ENCODE results near the gene PINK1.
"Not testable (repeated sequence)": the region's sequence is repeated elsewhere in the genome, so short reads cannot be mapped to it uniquely, and the experiment has no call there.

The PINK1 gene

DNA sequence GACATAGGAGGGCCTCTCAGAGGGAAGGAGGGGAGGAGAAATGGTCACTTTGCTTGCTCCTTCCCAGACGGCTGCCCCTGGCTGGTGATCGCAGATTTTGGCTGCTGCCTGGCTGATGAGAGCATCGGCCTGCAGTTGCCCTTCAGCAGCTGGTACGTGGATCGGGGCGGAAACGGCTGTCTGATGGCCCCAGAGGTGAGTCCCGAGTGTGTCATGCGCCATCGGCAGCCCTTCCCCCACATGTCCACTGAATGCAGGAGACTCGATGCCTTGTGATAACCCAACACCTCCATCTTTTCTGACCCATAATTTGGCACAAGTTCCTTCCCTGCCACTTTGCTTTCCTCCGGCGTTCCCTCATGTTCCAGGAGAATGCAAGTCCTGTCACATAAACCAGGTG, 15.2 kb downstream of the PINK1 start:
- DNase-seq, result no peak

DNA sequence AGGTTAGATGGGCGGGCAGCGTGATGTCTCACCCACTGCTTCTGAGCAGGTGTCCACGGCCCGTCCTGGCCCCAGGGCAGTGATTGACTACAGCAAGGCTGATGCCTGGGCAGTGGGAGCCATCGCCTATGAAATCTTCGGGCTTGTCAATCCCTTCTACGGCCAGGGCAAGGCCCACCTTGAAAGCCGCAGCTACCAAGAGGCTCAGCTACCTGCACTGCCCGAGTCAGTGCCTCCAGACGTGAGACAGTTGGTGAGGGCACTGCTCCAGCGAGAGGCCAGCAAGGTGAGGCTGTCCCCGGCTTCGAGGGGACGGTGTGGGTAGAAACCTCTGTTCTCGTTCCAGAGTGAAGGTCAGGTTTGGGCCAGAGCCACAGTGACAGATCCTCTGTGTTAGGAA, 15.7 kb downstream of the PINK1 start:
- no peak for DNase-seq

DNA sequence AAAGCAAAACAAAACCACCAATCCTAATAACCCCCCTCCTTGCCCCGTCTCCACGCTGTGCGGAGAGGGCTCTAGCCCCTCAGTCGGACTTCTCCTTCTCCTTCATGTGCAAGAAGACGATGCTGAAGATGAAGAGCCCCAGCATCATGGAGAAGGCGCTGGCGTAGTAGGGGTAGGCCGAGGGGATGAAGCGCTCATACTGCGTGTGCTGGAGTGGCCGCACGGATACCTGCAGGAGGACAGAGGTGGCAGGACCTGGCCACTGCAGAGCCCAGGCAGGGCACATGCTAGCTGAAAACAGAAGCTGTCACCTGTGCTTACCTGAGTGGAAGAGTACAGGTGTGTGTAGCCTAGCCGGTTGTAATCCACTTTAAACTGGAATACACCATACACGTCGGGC, 19.0 kb downstream of the PINK1 start:
- no peak for DNase-seq

DNA sequence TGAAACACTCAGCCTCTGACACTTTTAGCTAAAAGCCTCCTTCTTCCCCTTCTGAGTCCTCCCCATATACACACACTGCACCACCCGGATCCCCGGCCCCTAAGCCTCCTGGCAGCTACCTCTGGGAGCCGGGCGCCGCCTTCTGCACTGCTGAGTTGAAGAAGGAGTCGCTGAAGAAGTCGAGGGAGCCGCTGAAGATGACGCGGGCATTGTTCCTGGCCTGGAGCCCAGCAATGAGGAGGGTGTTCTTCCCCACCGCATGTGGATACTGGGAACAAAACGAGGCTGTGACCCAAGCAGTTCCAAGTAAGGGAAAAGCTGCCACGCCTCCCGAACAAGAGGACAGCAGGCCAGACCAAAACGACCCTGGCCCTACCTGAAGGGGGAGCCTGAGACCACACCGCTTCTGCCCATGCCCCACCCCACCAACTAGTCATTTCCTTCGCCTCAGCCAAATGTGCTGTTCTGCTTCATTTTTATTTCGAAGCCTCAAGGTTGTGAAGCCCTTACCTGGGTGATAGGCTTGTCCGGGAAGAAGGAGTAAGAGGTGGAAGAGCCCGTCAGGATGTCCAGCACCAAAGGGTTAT, 20.9 kb downstream of the PINK1 start:
- no peak for DNase-seq

DNA sequence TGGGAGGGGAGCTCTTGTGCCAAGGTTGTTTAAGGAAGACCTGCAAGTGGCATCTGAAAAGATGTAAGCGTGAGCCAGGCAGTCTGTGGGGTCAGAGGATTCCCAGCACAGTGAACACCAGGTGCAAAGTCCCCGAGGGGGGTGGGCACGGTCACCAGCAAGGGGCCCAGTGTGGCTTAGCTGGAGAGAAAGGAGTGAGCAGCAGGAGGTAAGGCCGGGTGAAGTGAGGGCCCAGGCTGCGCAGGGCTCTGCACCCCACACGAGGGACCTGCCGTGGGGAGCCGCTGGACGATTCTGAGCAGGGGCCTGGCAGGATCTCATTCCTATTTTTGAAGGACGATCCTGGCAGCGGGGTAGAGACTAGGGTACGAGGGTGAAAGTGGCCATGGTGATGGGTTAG, 23.8 kb downstream of the PINK1 start:
- DNase-seq, result no peak

DNA sequence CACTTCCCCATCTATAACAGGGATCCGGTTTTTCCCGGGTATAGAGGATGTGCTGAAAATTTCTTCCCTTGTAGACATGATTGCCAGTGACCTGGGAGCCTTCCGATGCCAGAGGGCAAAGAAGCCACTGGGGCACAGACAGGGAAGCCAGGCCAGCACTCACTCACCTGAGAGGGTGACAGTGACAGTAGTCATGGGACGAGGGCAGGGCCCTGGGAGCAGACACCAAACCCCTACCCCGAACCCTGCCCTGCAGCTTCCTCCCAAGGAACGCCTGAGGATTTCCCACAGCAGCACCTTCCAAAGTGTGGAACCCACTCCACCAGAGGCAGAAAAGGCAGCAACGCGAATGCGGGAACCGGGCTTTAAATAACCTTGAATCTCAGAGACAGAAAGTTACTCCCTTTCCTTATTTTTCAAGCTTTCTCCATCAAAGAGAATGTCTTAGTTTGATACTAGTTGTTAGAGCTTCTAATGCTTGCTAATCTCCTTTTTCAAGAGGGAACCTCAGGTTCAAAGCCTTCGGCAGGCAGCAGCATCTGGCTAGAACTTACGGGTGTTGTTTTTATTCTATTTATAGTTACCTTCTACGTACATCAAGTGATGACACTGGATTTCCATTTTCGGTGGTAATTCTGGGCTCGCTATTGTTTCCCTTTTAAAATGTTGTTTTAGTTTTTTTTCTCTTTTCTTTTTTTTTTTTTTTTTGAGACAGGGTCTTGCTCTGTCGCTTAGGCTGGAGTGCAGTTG, 25.1 kb downstream of the PINK1 start:
- no peak for DNase-seq

DNA sequence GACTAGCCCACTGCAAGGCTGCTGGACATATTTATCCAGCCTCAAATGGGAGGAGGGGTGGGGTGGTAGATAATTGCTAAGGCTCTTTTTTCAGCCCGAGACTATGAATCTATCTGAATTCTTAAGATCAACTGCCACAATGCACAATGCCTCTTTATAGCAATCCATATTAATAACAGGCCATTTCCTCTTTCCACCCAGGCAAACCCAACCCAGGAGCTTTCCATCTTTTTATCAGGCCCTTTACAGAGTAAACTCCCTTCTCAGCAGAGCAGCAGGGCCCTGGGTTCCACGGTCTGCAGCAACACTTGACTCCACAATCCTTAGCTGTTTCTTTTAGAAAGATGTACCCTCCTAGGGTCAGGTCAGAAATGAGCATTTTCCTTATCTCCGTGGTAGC, 27.1 kb downstream of the PINK1 start:
- no peak for DNase-seq

DNA sequence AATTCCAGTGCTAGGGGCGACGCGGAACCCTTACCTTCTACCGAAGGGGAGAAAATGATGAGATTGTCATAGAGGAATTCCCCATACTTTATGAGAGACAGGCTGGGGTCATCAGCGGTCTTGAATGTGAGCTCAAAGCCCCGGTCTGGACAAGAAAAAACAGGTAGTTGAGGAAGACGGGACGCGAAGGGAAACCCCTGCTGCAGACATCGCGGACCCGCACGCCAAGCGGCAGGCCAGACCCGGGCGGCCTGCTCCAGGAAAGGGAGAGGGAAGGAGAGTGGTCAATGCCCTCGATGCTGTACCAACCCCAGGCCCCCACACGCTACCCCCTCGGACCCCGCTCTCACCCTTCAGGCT, 27.6 kb downstream of the PINK1 start:
- DNase-seq, result no peak

DNA sequence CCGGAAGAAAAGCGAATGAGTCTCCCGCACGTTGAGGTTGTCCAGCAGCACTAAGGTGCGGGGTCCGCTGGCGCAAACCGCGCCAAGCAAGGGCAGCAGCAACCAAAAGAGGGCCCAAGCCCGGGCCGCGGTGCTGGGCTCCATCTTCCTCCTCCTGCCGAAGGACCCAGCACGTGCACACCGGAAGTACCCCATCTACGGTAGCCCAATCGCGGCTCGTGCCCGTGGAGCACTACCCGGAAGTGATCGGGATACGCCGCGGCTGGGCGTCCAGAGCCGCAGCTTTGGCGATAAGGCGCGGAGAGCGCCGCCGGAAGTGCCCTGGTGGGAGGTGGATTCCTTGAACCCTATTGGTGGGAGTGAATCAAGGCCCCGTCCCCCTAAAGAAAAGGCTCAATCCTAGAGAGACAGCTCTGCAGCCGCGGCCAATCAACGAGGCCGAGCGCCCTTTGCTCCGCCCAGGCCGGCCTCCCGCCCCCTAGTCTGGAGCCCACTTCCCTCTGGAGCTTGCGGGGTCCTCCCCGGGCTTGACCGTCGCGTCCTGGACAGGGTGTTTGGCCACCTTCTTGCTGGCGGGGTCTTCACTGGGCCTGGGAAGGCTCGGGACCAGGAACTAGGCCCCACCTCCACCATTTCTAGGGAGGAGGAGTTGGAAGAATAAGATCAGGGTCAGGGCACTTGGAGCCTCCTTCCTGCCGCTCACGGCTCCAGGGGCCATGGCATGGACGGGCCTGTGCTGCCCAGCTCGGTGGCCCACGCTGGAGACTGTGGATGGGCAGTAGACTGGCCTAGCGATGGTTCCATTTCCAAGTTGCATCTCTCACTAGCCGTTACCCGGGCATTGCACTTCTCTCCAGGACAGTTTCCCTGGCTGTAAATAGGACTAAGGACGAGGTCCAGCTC, 28.2 kb downstream of the PINK1 start, which contains the start of gene DDOST:
Gene DDOST, minus strand, starts transcription at position 163 of the 903 bp plus-strand sequence. Its CDS starts 19 bp downstream, at position 144.
- DNase-seq, result peak; percentile 90

DNA sequence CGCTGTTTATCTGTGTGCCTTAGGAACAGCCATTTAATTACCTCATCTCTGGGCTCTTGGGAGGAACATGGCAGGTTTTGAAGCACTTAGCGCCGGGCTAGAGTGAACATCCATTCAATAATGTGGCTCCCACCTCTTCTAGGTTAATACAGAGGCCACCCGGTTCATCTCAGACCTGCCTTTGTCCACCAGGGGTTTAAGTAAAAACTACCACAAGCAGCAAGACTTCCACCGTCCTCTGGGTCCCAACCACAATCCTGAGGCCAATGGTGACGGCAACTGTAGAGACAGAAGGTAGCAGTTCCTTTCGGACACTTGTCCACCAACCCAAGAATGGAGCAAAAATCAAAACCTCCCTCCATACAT, 28.8 kb downstream of the PINK1 start:
- no peak for DNase-seq

DNA sequence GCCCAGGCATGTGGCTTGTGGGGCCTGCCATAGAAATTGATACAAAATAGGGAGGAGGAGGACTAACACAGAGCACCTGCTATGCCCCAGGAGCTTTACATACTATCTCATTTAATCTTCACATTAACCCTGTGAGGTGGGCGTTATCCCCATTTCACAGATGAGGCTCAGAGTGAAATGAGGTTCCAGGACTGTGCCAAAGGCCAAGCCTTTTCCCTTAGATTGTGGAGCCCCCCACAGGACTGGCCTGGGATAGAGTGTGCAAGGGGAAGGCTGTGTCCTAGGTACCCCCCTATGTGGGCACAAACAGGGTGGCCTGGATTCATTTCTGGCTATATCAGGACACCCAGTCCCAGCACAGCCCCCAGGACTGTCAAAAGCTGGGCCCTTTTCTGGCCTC, 30.1 kb downstream of the PINK1 start:
- no peak for DNase-seq

DNA sequence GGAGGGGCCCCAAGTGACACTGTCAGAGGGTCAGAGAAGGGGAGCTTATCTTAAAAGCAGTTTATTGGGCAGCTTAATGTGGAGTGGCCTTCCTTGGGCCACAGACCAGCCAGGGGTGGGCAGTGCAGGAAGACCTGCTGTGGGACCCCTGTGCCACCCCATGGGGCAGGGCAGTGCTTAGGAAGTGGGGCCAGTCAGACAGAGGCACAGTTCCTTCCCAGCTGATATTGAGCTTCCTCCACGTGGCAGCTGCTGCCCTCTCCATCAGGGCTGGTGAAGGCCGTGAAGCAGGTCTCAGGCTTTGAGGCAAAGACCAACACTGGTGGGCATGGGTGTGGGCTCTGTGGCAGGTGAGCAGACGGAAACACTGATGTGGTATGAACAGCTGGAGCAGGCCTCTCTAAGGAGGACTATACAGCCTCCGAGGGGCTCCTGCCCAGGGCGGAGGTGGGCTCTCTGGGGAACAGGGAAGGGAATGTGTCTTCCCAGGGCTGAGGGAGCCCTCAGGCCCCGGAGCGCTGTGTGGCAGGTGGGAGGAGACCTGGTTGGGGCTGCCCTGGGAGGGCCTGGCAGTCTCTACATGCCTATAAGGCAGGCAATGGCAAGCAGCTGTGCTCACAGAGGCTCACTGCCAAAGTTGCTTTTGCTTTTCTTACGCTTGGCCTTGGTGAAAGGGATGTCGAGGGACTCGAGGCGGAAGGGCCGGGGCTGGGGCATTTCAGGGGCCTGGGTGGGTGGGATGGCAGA, 30.9 kb downstream of the PINK1 start:
- DNase-seq, result no peak

DNA sequence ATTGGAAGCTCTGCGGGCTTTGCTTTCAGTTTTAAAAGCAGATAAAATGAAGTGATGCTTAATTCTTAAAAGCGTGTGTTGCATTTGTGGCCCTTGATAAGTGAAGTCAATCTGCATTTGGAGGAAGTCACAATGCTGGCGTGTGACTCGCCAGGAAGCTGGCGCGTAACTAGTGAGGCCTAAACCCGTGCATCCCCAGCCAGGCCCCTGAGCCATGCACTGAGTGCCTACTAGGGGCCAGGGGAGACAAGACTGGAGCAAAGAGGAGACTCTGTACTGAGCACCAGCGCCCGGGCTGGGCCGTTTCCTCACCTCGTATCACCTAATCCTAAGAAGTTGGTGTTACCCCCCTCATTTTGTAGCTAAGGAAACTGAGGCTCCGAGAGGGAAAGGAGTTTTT, 32.5 kb downstream of the PINK1 start:
- no peak for DNase-seq

DNA sequence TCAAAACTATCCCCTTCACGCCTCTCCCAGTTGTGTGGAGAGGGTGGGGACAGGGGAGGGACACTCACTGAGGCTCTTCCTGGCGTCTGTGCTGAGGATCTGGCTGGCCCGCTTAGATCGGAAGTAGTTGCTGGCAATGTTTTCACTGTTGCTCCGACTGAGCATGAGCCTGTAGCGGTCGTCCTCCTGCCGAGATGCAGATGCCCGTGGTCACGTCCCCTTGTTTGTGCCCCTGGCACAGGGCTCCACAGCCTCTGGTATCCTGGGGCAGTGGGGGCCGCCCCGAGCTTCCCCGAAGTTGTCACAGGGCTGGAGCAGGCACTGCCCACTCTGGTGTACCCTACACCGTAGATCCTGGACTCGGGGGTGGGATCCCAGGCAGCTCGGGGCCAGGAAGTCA, 32.9 kb downstream of the PINK1 start:
- DNase-seq, result no peak

DNA sequence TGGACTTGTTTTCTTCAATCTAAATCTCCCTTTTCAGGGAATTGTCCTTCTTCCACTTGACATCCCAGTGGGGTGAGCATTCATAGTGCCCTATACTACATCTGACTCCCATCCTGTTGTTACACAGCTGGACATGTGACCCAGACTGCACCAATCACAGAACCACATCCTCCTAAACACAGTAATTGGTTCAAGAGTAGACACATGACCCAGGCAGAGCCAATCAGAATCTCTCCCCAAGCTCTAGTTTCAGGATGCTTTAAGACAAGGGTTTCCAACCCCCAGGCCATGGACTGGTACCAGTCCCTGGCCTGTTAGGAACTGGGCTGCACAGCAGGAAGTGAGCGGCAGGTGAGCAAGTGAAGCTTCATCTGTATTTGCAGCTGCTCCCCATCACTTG, 33.5 kb downstream of the PINK1 start:
- DNase-seq, result no peak

DNA sequence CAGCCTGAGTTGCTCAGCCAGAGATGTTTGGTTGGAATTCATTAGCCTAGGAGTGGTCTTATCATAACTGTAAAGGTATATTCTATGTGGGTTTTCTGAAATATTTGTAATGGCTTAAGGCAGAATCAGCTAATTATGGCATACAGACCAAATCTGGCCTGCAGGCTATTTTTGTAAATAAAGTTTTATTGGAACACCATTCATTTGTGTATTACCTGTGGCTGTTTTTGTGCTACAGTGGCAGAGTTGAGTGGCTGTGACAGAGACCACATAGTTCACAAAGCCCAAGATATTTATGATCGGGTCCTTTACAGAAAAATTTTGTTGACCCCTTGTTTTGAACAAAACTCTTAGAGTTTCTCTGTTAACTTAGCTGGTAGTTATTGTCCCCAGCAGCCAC, 35.3 kb downstream of the PINK1 start:
- DNase-seq, result no peak

DNA sequence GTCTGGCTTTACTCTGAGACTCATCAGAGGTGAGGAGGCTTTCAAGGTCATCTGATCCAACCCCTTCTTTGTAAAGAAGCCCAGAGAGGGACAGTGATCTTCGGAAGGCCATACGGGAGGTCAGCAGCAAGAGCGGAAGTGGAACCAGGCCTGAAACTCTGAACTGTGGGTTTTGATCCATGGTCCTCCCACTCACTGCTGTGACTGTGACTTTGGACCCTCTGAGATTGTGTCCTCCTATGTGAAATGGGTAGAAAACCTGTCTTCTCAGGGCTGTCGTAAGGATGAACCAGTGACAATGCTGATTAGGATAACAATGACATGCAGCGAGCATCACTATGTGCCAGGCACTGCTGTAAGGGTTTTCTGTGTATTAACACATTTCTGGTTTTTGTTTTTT, 37.7 kb downstream of the PINK1 start:
- no peak for DNase-seq

DNA sequence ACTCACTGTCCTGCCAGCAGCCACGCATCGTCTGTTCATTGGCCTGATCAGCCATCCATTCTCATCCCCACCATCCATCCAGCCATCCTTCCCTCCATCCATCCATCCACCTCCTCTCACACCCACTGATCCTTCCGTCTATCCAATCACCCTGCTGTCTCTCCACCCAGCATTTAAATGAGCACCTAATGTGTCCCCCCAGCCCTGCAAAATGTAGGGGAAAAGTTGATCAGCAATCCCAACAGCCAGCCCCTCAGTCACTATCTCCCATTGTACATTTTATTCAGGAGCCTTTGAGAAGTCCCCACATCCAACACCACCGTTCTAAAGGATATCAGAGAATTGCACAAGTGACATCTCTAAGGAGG, 39.0 kb downstream of the PINK1 start:
- no peak for DNase-seq

DNA sequence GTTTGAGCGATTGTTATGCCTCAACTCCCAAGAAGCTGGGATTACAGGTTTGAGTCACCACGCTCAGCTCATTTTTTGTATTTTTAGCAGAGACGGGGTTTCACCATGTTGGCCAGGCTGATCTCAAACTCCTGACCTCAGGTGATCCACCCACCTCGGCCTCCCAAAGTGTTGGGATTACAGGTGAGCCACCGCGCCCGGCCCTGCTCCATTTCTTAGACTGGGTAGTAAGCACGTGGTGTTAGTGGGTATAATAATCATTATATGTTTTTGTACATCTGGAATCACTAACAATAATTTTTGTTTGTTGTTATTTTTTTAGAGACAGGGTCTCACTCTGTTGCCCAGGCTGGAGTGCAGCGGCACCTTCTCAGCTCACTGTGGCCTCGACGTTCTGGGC, 40.4 kb downstream of the PINK1 start:
- DNase-seq, result not testable (repeated sequence)

DNA sequence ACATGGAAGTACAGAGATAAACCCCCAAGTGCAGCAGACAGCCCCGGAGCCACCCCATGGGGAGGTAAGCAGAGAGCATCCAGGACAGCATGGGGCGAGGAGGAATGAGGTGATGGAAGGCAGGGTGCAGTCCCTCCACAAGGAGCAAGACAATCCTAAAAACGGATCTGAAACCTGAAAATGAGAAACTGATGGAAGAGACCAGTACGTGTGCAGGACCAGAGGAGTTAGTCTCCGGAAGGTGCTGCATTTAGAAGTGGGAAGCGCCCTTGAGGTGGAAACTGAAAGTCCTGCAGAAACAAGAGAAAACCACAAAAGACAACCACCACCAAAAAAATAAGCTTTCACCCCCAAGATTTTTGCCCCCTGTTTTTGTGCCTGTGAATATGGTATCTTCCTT, 45.3 kb downstream of the PINK1 start:
- peak; percentile 67 for DNase-seq

DNA sequence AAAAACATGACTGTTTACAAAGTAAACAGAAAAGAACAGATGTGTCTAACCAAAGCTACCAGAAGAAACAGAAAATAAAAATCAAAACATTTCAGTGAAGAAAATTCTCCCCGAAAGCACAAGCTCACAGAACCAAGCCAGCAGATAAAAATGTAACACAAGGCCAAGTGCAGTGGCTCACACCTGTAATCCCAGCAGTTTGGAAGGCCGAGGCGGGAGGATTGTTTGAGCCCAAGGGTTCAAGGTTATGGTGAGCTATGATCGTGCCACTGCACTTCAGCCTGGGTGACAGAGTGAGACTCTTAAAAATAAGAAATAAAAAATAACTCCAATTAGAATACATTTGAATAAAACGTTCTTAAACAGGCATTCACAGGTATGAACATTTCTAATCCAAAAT, 47.0 kb downstream of the PINK1 start:
- DNase-seq, result no peak

DNA sequence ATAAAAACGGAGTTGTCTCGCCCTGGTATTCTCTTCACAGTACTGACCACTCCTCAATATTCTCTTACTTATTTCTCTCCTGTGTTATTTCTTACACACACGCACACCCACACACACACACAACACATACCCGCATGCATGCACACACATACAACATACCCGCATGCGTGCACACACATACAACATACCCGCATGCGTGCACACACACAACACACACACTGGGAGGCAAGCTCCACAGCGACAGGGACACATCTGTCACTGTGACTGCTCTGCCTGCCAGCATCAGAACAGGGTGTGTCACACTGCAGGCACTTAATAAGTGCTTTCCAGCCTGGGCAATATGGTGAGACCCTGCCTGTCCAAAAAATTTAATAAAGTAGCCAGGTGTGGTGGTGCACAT, 48.7 kb downstream of the PINK1 start:
- no peak for DNase-seq

DNA sequence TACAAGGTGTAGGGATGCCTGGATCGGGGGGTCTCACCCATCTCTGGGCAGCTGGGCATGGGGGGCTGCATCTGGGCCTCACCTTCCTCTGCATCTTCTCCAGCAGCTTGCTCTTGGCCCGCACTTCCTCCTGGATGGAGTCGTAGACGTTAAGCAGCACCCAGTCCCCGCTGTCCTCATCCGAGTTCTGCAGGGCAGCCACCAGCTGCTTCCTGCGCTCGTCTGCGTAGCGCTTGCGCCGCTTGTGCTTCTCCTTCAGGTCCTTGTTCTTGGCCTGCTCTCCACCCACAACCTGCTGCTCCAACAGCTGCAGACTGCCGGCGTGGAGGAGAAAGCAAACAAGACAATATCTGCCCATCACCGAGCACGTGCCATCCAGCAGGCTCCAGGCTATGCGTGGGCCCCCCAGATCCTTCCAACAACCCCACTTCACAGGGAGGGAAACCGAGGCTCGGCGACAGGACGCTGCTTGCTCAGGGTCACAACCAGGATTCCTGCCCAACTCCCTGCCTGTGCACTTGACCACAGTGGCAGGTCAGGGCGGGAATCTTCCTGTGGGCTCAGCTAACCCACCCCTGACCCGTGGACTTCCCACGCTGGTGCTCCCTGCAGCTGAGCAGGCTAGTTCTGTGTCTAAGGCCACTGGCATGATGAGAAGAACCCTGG, 49.4 kb downstream of the PINK1 start:
- no peak for DNase-seq

Measured in SIG-M5 (cell line).